Mesendoderm (in vitro differentiated cells): ENCODE results near the gene SELENOI.

Experiments
- DNase-seq: peaks from one replicate; pipeline ENCODE4 v3.0.0; 2013
- H2AK5ac ChIP-seq: 2 replicates; pipeline ENCODE4 v1.6.1; 2013; ENCODE audit warnings: low read length, inconsistent platforms
- H2BK120ac ChIP-seq: 2 replicates; pipeline ENCODE4 v1.6.1; 2013; ENCODE audit warnings: low read depth, mild to moderate bottlenecking, low read length, moderate library complexity, mixed read lengths
- H2BK15ac ChIP-seq: replicated peaks from 2 replicates; pipeline ENCODE4 v1.6.1; 2013; ENCODE audit warnings: low read depth, mild to moderate bottlenecking, moderate library complexity
- H2BK5ac ChIP-seq: 2 replicates; pipeline ENCODE4 v1.6.1; 2013; ENCODE audit warnings: low read length, inconsistent platforms
- H3K18ac ChIP-seq: 2 replicates; pipeline ENCODE4 v1.6.1; 2013; ENCODE audit warnings: mild to moderate bottlenecking, low read length, mixed read lengths
- H3K23ac ChIP-seq: one replicate; pipeline ENCODE4 v1.6.1; 2013; ENCODE audit warnings: low read length
- H3K27ac ChIP-seq: 2 replicates; pipeline ENCODE4 v1.5.1; 2013; ENCODE audit warnings: low read depth, mild to moderate bottlenecking, inconsistent platforms, low read length, moderate library complexity
- H3K27me3 ChIP-seq: 2 replicates; pipeline ENCODE4 v1.6.1; 2013; ENCODE audit warnings: low read length, control low read depth, mild to moderate bottlenecking, inconsistent platforms; ENCODE audit not compliant: insufficient read depth, poor library complexity
- H3K36me3 ChIP-seq: 2 replicates; pipeline ENCODE4 v1.6.1; 2013; ENCODE audit warnings: low read length, inconsistent platforms; ENCODE audit not compliant: control insufficient read depth, insufficient read depth
- H3K4ac ChIP-seq: one replicate; pipeline ENCODE4 v1.6.1; 2013; ENCODE audit warnings: low read depth, mild to moderate bottlenecking, low read length, moderate library complexity
- H3K4me1 ChIP-seq: 2 replicates; pipeline ENCODE4 v1.6.1; 2013; ENCODE audit warnings: low read depth, low read length, inconsistent platforms; ENCODE audit not compliant: control insufficient read depth
- H3K4me2 ChIP-seq: 2 replicates; pipeline ENCODE4 v1.6.1; 2013; ENCODE audit warnings: low read length
- H3K4me3 ChIP-seq: 2 replicates; pipeline ENCODE4 v1.5.1; 2013; ENCODE audit warnings: mild to moderate bottlenecking, low read length
- H3K56ac ChIP-seq: one replicate; pipeline ENCODE4 v1.6.1; 2013; ENCODE audit warnings: low read length
- H3K79me1 ChIP-seq: 2 replicates; pipeline ENCODE4 v1.6.1; 2013; ENCODE audit warnings: low read length, inconsistent platforms
- H3K79me2 ChIP-seq: 2 replicates; pipeline ENCODE4 v1.6.1; 2013; ENCODE audit warnings: mild to moderate bottlenecking, low read length; ENCODE audit not compliant: control insufficient read depth, insufficient read depth
- H3K9ac ChIP-seq: 2 replicates; pipeline ENCODE4 v1.6.1; 2013; ENCODE audit warnings: low read length, inconsistent platforms
- H4K5ac ChIP-seq: one replicate; pipeline ENCODE4 v1.6.1; 2013; ENCODE audit warnings: low read length
- H4K8ac ChIP-seq: one replicate; pipeline ENCODE4 v1.6.1; 2013; ENCODE audit warnings: low read depth, mild to moderate bottlenecking, control low read depth, low read length, moderate library complexity
- WGBS: extraction: QIAGEN DNeasy Blood & Tissue Kit; methylation state at CpG from one replicate; pipeline ENCODE4 v1.1.7; 2013; ENCODE audit warnings: low lambda C conversion rate, missing lambda C conversion rate; ENCODE audit not compliant: insufficient coverage; ENCODE audit errors: extremely low coverage; 5-methylcytosine and 5-hydroxymethylcytosine counted together

SELENOI gene

DNA sequence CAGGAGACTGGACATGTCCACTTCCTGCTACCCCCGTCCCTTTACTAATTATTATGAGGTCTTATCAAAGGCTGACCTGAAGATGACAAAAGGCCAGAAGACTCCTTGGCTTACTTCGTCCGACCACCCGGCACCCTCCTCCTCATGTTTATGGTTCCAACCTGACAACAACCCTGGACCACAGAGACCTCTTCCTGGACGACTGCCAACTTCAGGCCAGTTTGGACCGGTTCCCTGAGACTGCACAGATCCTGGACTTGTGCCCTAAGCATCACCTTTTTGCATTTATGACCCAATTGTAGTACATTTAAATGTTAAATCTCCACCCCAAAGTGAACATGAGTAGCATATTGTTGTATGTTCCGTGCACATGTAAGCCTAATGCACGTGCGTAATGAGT, 61.6 kb downstream of the SELENOI start:
- Histone ChIP-seq H3K18ac (no peak overlapping the region), H2BK15ac (no peak overlapping the region), H3K4me3 (no peak overlapping the region), H2BK5ac (no peak overlapping the region), H2AK5ac (no peak overlapping the region), H3K27ac (no peak overlapping the region), H3K4me1 (no peaks in the 10 kb centered on the region), H3K79me1 (no peaks in the 10 kb centered on the region), H3K9ac (no peak overlapping the region), H3K36me3 (no peaks in the 10 kb centered on the region), H3K27me3 (no peaks in the 10 kb centered on the region), H3K4me2 (no peak overlapping the region), H3K4ac (no peak overlapping the region), H2BK120ac (no peak overlapping the region), H4K5ac (no peak overlapping the region), H3K23ac (no peak overlapping the region), H3K79me2 (no peaks in the 10 kb centered on the region), H4K8ac (no peak overlapping the region), H3K56ac (no peak overlapping the region)
- WGBS: no CpG with 5 or more reads among the region's 9 CpGs
- no peak for DNase-seq

DNA sequence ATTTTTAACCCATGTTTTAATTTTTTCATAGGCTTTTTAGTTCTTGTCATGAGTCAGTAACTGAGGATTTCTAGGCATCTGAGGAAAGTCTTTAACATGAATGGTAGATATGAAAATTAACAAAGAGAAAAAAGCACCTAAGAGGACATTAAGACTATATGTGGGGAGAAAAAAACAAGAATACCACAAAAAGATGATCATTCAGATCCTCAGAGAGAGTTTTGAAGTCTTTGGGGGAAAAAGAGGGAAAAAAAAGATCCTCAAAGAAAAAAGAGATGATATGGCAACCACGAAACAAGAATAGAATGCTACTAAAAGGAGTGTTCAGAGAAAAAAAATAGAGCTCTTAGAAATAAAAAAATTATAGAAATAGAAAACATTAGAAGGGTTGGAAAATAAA, 63.8 kb downstream of the SELENOI start:
- Histone ChIP-seq H4K5ac (no peak overlapping the region), H3K27me3 (no peaks in the 10 kb centered on the region), H3K18ac (no peak overlapping the region), H2BK15ac (no peak overlapping the region), H3K79me1 (no peaks in the 10 kb centered on the region), H4K8ac (no peak overlapping the region), H2BK5ac (no peak overlapping the region), H3K79me2 (no peaks in the 10 kb centered on the region), H3K4me3 (no peak overlapping the region), H3K27ac (no peak overlapping the region), H3K36me3 (no peaks in the 10 kb centered on the region), H3K4ac (no peak overlapping the region), H3K4me1 (no peaks in the 10 kb centered on the region), H3K23ac (no peak overlapping the region), H3K9ac (no peak overlapping the region), H3K4me2 (no peak overlapping the region), H2AK5ac (no peak overlapping the region), H3K56ac (no peak overlapping the region), H2BK120ac (no peak overlapping the region)
- no peak for DNase-seq
- WGBS: no CpG with 5 or more reads among the region's 1 CpG

GRCh38 chr2:26410764-26411243, 64.9 kb downstream of the SELENOI start:
- H4K8ac ChIP-seq: no peak overlapping the region
- no peak overlapping the region for H3K9ac ChIP-seq
- no peak overlapping the region for H3K18ac ChIP-seq
- H3K56ac ChIP-seq: no peak overlapping the region
- no peak overlapping the region for H2BK15ac ChIP-seq
- no peak overlapping the region for H2BK120ac ChIP-seq
- H3K23ac ChIP-seq: no peak overlapping the region
- no peak overlapping the region for H3K4me3 ChIP-seq
- no peaks in the 10 kb centered on the region for H3K27me3 ChIP-seq
- no peak overlapping the region for H3K27ac ChIP-seq
- H2BK5ac ChIP-seq: no peak overlapping the region
- H3K79me2 ChIP-seq: no peaks in the 10 kb centered on the region
- no peaks in the 10 kb centered on the region for H3K79me1 ChIP-seq
- H3K4ac ChIP-seq: no peak overlapping the region
- H3K4me2 ChIP-seq: no peak overlapping the region
- H2AK5ac ChIP-seq: no peak overlapping the region
- H4K5ac ChIP-seq: no peak overlapping the region
- no CpG with 5 or more reads among the region's 2 CpGs for WGBS
- no peak for DNase-seq
- H3K36me3 ChIP-seq: no peaks in the 10 kb centered on the region
- no peaks in the 10 kb centered on the region for H3K4me1 ChIP-seq

GRCh38 chr2:26411419-26411818, 65.5 kb downstream of the SELENOI start:
- Histone ChIP-seq H2BK15ac (no peak overlapping the region), H4K8ac (no peak overlapping the region), H3K36me3 (no peaks in the 10 kb centered on the region), H3K18ac (no peak overlapping the region), H2AK5ac (no peak overlapping the region), H3K4ac (no peak overlapping the region), H3K56ac (no peak overlapping the region), H3K4me2 (no peak overlapping the region), H3K79me1 (no peaks in the 10 kb centered on the region), H3K27ac (no peak overlapping the region), H3K27me3 (no peaks in the 10 kb centered on the region), H2BK5ac (no peak overlapping the region), H3K23ac (no peak overlapping the region), H4K5ac (no peak overlapping the region), H3K4me1 (no peaks in the 10 kb centered on the region), H3K9ac (no peak overlapping the region), H3K4me3 (no peak overlapping the region), H2BK120ac (no peak overlapping the region), H3K79me2 (no peaks in the 10 kb centered on the region)
- no CpG with 5 or more reads among the region's 6 CpGs for WGBS
- DNase-seq: no peak

DNA sequence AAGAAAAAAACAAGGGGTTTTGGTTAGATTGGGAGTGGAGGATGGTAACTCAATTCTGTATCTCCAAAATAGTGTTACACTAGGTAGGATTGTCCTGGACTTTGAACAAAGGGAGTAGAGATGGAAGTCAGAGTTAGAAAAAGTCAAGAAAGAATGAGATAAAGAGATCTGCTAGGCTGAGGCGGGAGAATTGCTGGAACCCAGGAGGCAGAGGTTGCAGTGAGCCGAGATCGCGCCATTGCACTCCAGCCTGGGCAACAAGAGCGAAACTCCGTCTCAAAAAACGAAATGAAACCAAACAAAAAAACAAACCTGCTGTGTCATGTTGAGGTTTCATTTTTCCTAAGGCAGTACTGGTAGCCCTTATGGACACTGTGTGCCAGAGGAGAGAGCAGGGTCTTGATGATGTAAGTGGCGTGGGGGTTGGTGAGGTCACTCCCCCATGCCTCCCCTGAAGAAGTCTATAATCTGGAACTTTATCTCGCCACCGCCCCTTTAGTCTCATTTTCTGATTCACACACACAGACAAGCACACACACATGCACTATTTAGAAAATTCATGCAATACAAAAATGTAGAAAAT, 66.2 kb downstream of the SELENOI start:
- Histone ChIP-seq H3K4me3 (no peak overlapping the region), H3K36me3 (no peaks in the 10 kb centered on the region), H4K5ac (no peak overlapping the region), H4K8ac (no peak overlapping the region), H2BK120ac (no peak overlapping the region), H3K4ac (no peak overlapping the region), H2AK5ac (no peak overlapping the region), H3K9ac (no peak overlapping the region), H3K23ac (no peak overlapping the region), H3K4me2 (no peak overlapping the region), H3K79me2 (no peaks in the 10 kb centered on the region), H3K18ac (no peak overlapping the region), H2BK15ac (no peak overlapping the region), H2BK5ac (no peak overlapping the region), H3K79me1 (no peaks in the 10 kb centered on the region), H3K4me1 (no peaks in the 10 kb centered on the region), H3K27ac (no peak overlapping the region), H3K56ac (no peak overlapping the region), H3K27me3 (no peaks in the 10 kb centered on the region)
- no CpG with 5 or more reads among the region's 10 CpGs for WGBS
- no peak for DNase-seq

- H3K4me3 ChIP-seq: no peak overlapping the region
- H3K9ac ChIP-seq: no peak overlapping the region
- H3K4me1 ChIP-seq: no peaks in the 10 kb centered on the region
- no peak overlapping the region for H2AK5ac ChIP-seq
- no peak overlapping the region for H2BK5ac ChIP-seq
- H3K27me3 ChIP-seq: no peaks in the 10 kb centered on the region
- no peak overlapping the region for H3K4ac ChIP-seq
- no peak overlapping the region for H3K56ac ChIP-seq
- no peaks in the 10 kb centered on the region for H3K79me1 ChIP-seq
- no peak overlapping the region for H3K4me2 ChIP-seq
- H3K27ac ChIP-seq: no peak overlapping the region
- no peak overlapping the region for H3K23ac ChIP-seq
- H3K18ac ChIP-seq: no peak overlapping the region
- no peaks in the 10 kb centered on the region for H3K79me2 ChIP-seq
- H4K5ac ChIP-seq: no peak overlapping the region
- no peak overlapping the region for H2BK15ac ChIP-seq
- H3K36me3 ChIP-seq: no peaks in the 10 kb centered on the region
- H4K8ac ChIP-seq: no peak overlapping the region
- no peak overlapping the region for H2BK120ac ChIP-seq
- no CpG with 5 or more reads among the region's 3 CpGs for WGBS
- no peak for DNase-seq
Measured at GRCh38 chr2:26414311-26414710, 68.4 kb downstream of the SELENOI start.
